ENCODE results near the gene FPGT. TPM values are rescaled to one million over a fixed set of nuclear protein-coding genes. Genes with fewer than 3 reads are reported as not detected.

Gene FPGT
- total RNA-seq, 6 donors from 2014 or later: 3.9 to 29.3 (median 15.8) TPM

DNA sequence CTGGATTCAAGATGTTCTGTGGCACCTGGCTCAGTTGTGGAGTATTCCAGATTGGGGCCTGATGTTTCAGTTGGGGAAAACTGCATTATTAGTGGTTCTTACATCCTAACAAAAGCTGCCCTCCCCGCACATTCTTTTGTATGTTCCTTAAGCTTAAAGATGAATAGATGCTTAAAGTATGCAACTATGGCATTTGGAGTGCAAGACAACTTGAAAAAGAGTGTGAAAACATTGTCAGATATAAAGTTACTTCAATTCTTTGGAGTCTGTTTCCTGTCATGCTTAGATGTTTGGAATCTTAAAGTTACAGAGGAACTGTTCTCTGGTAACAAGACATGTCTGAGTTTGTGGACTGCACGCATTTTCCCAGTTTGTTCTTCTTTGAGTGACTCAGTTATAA, 7.2 kb downstream of the FPGT start:
- 88 to 96% methylated on average over 2 of the region's 2 CpGs for WGBS, 2 donors
- H3K27me3 ChIP-seq: no peaks in the 10 kb centered on the region
- peaks cover 0 to 41% (median 8%) of the 10 kb centered on the region in 4 donors for H3K36me3 ChIP-seq

DNA sequence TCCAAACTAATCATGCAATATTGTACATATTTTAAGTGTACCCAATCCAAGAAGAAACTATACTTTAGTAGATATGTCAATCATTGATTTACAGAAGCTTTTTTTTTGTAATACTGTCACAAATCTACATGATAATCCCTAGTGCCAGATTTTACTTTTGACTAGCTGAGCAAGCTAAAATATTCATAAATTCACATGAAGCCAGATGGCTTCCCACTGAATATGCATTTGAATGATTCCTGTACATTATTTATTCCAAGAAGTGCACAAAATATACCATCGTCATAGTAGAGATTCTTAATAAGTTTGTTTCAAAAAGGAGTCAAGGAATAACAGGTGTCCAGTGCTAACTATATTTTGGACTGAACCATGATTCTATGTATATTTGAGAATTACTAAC, 17.2 kb downstream of the FPGT start:
- TF ChIP-seq EP300 (IDR thresholded peaks at IDR 0.05) (no peak), POLR2A (IDR thresholded peaks at IDR 0.05) (no peak), POLR2AphosphoS5 (IDR thresholded peaks at IDR 0.05) (no peak)
- TF ChIP-seq, protein P1, sequence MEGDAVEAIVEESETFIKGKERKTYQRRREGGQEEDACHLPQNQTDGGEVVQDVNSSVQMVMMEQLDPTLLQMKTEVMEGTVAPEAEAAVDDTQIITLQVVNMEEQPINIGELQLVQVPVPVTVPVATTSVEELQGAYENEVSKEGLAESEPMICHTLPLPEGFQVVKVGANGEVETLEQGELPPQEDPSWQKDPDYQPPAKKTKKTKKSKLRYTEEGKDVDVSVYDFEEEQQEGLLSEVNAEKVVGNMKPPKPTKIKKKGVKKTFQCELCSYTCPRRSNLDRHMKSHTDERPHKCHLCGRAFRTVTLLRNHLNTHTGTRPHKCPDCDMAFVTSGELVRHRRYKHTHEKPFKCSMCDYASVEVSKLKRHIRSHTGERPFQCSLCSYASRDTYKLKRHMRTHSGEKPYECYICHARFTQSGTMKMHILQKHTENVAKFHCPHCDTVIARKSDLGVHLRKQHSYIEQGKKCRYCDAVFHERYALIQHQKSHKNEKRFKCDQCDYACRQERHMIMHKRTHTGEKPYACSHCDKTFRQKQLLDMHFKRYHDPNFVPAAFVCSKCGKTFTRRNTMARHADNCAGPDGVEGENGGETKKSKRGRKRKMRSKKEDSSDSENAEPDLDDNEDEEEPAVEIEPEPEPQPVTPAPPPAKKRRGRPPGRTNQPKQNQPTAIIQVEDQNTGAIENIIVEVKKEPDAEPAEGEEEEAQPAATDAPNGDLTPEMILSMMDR (IDR thresholded peaks at IDR 0.05): no peak
- Histone ChIP-seq H3K36me3 (no peaks in the 10 kb centered on the region), H3K4me1 (no peaks in the 10 kb centered on the region), H3K27me3 (no peaks in the 10 kb centered on the region), H3K9me3 (no peaks in the 10 kb centered on the region), H3K27ac (no peak overlapping the region), H3K4me3 (no peak overlapping the region)
- WGBS, 2 donors: 93 to 94% methylated on average over 1 of the region's 1 CpG
- DNase-seq: no peak
- ATAC-seq (ENCODE audit: low FRiP score in 2 of 2): no peak

More for the DNA sequence above, 7.2 kb downstream of the FPGT start:
- no peak for TF ChIP-seq EP300 (IDR thresholded peaks at IDR 0.05)
- no peak for TF ChIP-seq POLR2A (IDR thresholded peaks at IDR 0.05)
- TF ChIP-seq, protein P1 (IDR thresholded peaks at IDR 0.05): no peak
- no peak for TF ChIP-seq POLR2AphosphoS5 (IDR thresholded peaks at IDR 0.05)
- DNase-seq: no peak
- Histone ChIP-seq H3K4me1 (no peaks in the 10 kb centered on the region), H3K27ac (no peak overlapping the region), H3K9me3 (no peaks in the 10 kb centered on the region), H3K4me3 (no peak overlapping the region)
- ATAC-seq (ENCODE audit: low FRiP score in 2 of 2): no peak

DNA sequence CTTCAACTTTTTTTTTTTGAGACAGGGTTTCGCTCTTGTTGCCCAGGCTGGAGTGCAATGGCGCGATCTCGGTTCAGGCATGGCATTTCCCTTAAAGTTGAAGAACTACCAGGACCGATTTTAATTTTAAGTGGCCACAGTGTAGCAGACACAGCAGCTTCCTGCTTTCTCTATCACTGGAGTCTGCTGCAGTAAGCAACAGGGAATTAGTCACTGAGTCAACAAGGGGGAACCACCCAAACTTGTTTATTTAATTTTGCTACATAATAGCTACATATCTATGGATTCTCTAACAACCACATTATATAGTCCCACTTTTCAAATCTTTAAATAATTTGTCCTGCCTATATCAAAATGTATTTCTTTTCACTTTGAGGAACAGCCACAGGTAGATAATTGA, 24.7 kb downstream of the FPGT start:
- Histone ChIP-seq H3K27ac (no peak overlapping the region), H3K36me3 (no peaks in the 10 kb centered on the region), H3K4me1 (no peaks in the 10 kb centered on the region), H3K4me3 (no peak overlapping the region), H3K27me3 (no peaks in the 10 kb centered on the region), H3K9me3 (no peaks in the 10 kb centered on the region)
- TF ChIP-seq EP300 (IDR thresholded peaks at IDR 0.05) (no peak), POLR2A (IDR thresholded peaks at IDR 0.05) (no peak), POLR2AphosphoS5 (IDR thresholded peaks at IDR 0.05) (no peak)
- TF ChIP-seq, protein P1 (IDR thresholded peaks at IDR 0.05): no peak
- ATAC-seq (ENCODE audit: low FRiP score in 2 of 2): no peak
- WGBS, 2 donors: 95 to 96% methylated on average over 5 of the region's 5 CpGs
- no peak for DNase-seq

DNA sequence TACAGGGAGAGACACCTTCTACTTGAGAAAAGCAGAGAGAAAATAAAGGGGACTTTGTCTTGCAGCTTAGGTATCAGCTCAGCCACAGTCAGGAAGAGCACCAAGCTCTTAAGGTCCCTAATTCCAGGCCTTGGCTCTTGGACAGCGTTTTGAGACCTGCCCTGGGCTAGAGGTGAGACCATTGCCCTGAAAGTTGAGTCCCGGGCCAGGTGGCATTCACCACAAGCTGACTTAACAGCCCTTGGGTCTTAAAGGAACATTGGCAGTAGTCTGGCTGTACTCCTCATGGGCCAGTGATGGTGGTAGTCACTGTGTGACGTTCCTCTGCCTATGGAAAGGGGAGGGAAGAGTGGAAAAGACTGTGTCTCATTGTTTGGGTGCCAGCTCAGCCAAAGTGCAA, 25.4 kb downstream of the FPGT start:
- H3K36me3 ChIP-seq: no peaks in the 10 kb centered on the region
- H3K4me3 ChIP-seq: no peak overlapping the region
- H3K27ac ChIP-seq: no peak overlapping the region
- no peak for ATAC-seq (ENCODE audit: low FRiP score in 2 of 2)
- H3K9me3 ChIP-seq: peaks cover 0 to 3% (median 2%) of the 10 kb centered on the region in 4 donors
- H3K27me3 ChIP-seq: no peaks in the 10 kb centered on the region
- no peak for TF ChIP-seq POLR2AphosphoS5 (IDR thresholded peaks at IDR 0.05)
- no peak for TF ChIP-seq POLR2A (IDR thresholded peaks at IDR 0.05)
- no peak for DNase-seq
- WGBS, 2 donors: 70 to 82% methylated on average over 2 to 3 of the region's 3 CpGs
- no peaks in the 10 kb centered on the region for H3K4me1 ChIP-seq

DNA sequence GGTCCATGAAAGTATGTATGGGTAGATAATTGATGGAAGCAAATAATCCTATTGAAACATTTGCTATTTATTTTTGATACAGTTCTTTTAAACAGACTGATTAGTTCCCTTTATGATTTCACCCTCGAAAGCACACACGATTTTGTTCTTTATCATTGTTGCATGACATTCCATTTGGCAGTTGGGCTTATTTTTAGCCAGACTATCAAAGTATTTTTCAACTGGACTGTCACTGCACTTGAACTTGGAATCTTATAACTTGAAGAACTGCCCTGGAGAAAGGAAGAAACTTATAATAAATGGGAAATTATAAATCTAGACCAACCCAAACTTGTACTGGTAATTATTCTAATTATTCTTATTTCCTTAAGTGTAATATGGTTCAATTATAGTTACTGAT, 37.1 kb downstream of the FPGT start, which contains the start of gene TNNI3K:
Gene TNNI3K (plus strand): TSS at position 235 of the 400 bp plus-strand sequence. CDS start 65 bp downstream, at position 300.
- Histone ChIP-seq H3K9me3 (no peaks in the 10 kb centered on the region), H3K4me1 (no peaks in the 10 kb centered on the region), H3K4me3 (no peak within 1 kb of the TSS), H3K27me3 (no peaks in the 10 kb centered on the region), H3K36me3 (no peaks in the 10 kb centered on the region), H3K27ac (no peak within 1 kb of the TSS)
- 86% methylated on average over 2 of the region's 2 CpGs for WGBS, 2 donors
- no peak for DNase-seq
- ATAC-seq (ENCODE audit: low FRiP score in 2 of 2): no peak
- TF ChIP-seq POLR2A (IDR thresholded peaks at IDR 0.05) (no peak), POLR2AphosphoS5 (IDR thresholded peaks at IDR 0.05) (no peak), EP300 (IDR thresholded peaks at IDR 0.05) (no peak)
- TF ChIP-seq, protein P1 (IDR thresholded peaks at IDR 0.05): no peak

Data from upper lobe of left lung (tissue), 6 donors.